ENCODE data around the gene AHCY.
"Not testable (repeated sequence)": the region's sequence is repeated elsewhere in the genome, so short reads cannot be mapped to it uniquely, and the experiment has no call there.

AHCY gene

DNA sequence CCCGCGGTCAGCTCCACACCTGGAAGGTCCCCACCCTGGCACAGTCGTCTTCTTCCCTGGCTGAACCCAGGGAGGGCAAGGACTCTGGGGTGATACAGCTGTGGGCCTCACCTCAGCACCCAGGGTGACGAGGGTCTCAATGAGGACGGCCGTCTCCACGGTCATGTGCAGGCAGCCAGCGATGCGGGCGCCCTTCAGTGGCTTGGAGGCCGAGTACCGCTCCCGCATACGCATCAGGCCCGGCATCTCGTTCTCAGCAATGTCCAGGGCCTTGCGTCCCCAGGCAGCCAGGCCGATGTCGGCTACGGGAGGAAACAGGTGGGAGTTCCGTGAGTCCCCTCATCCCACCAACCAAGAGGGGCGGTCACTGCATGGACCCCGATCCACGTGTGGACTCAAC is 7.9 kb downstream of the AHCY start:
- DNase-seq: no peak

DNA sequence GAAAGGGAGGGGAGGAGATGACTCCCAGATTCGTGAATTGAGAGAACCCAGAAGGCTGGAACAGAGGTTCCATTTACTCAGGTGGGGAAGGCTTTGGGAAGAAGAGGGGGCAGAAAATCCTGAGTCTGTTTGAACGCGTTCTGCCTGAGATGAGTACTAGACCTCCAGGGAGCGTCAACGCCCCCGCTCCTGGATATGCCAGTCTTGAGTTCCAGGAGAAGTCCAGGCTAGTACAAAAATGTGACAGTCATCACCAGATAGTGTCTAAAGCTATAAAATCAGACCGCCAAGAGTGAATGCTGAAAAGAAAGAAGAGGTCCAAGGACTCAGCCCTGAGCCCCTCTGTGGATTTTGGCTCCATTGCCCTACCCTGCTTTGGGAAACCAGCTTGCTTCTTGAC is 8.6 kb downstream of the AHCY start:
- DNase-seq: no peak

GRCh38 chr20:34293589-34293988 is 9.6 kb downstream of the AHCY start:
- no peak for DNase-seq

- no peak for DNase-seq
Observed at GRCh38 chr20:34293119-34293518, 10.0 kb downstream of the AHCY start.

DNA sequence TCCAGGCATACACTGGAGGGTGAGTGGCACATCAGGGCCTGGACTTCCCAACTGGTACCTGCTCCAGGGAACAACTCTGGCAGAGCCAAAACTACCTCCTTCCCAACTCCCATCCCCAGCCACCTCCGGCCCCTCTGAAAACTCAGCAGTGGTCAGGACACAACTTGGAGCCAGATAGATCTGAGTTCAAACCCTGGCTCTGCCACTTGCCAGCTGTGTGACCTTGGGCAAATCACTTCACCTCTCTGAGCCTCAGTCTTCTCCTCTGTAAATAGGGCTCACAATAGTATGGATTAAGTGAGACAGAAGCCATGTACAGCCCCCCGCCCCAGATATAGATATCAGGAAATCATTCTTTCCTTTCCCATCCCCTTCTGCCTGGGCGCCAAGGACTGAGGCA is 10.7 kb downstream of the AHCY start:
- no peak for DNase-seq

- no peak for DNase-seq
Observed at GRCh38 chr20:34290471-34290870, 12.7 kb downstream of the AHCY start.

DNA sequence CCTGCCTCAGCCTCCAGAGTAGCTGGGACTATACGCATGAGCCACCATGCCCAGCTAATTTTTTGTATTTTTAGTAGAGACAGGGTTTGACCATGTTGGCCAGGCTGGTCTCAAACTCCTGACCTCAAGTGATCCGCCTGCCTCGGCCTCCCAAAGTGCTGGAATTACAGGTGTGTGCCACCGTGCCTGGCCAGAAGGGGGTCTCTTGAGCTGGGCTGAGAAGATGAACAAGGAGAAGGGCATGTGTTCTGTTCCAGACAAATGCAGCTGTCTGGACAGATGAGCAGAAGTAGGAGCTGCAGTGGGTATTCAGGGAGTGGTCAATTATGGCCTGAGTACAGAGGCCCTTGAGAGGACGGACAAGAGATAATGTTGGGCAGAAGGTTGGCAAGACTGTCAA is 15.7 kb downstream of the AHCY start:
- not testable (repeated sequence) for DNase-seq

- DNase-seq: no peak
Observed at GRCh38 chr20:34285450-34285849, 17.7 kb downstream of the AHCY start.

- DNase-seq: no peak
Observed at GRCh38 chr20:34283844-34284243, 19.3 kb downstream of the AHCY start.

- no peak for DNase-seq
Observed at GRCh38 chr20:34282041-34282440, 21.1 kb downstream of the AHCY start.

DNA sequence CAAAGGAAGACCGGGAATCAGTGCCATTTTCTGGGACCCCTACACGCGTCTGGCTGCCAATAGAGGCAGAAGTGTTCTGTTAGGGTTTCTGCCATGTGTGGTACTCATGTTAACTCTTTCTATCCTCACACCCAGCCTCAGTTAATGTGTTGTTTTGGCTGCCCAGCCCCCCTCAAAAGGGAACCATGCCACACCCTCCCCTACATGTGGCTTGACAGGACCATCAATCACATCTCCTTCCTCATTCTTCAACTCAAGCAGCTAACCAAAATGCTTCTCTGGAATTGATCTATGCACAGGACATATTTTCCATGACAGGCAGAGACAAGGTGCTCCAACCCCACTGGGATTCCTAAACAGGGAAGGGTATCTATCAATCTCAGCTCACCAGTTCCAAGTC is 22.0 kb downstream of the AHCY start:
- no peak for DNase-seq

DNA sequence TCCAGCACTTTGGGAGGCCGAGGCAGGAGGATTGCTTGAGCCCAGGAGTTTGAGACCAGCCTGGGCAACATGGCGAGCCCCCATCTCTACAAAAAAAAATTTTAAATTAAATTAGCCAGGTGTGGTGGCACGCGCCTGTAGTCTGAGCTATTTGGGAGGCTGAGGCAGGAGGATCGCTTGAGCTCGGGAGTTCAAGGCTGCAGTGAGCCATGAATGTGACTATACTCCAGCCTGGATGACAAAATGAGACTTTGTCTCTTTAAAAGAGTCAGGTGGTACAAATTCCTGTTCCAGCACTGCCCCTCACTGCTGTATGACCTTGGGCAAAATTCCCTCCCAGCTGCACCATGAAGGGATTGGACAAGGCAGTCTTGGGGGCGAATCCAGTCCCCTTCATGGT is 28.5 kb downstream of the AHCY start:
- DNase-seq: no peak

DNA sequence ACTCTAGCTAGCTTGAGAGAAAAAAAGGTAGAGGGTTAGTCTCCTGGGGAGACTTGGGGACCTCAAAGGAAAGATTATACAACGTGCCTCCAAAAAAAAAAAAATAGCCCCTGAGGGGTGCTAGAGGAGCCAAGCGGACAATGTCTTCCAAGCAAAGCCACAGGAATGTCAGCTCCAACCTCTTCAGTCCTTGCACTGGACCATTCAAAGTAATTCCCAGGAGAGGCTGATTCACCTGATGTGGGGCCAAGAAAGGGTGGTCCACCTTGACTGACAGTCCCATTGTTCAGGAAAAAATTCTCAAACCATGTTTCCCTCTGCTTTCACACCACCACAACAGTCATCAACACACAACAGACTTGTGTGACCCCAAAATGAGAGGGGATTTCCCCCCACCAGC is 31.2 kb downstream of the AHCY start:
- DNase-seq: no peak

DNA sequence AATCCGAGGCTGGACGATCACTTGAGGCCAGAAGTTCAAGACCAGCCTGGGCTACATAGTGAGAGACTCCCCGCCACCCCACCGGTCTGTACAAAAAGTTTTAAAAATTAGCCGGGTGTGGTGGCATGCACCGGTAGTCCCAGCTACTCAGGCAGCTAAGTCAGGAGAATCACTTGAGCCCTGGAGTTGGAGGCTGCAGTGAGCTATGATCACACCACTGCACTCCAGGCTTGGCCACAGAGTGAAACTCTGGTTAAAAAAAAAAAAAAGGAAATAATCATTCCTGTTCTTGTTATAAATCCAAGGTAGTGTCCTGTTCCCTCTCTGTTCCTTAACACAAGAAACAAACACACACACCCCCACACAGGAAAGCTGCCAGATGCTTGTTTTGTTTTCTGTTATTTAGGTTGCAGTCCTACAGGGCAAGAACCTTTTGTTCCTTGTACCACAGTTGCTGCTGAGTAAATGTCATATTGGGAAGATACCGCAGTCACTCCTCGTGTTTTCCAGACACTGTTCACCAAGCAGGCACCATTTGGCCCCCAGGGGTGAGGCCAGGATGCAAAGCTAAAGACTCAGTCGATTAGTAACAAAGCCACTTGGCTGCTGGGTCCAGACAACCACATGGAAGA is 33.0 kb downstream of the AHCY start:
- DNase-seq: no peak

DNA sequence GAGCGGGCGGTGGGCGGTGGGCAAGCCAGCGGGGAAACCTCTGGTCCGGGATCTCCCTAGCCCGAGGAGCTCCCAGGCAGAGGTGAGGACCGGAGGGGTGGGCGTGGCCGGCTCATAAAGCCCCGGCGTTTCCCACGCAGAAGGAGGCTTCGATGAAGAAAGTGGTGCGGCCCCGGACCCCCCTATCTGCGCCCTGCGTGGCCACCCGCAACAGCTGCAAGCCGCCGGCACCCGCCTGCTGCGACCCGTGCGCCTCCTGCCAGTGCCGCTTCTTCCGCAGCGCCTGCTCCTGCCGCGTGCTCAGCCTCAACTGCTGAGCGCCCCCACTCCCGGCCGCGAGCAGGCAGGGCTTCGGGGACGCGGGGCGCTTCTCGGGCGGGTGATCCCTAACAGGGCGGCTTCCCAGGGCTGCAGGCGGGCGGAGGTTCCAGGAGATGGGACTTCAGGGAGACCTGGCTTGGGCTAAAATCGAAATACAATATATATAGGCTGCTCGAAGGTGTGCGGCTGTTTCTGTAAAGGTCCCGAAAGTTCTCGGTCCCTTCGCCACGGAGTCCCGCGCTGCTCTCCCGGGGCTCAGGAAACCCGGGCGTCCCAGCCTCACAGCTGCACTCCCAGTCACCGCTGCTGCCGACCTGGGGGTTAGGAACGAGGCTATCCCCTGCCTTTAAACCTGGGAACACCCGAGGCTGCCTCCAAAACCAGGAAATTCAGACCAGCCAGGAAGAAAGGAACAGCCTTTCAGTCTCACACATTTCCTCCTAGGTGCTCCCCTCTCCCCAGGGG is 34.1 kb downstream of the AHCY start:
- no peak for DNase-seq

- no peak for DNase-seq
Observed at GRCh38 chr20:34268145-34268544, 35.0 kb downstream of the AHCY start.

DNA sequence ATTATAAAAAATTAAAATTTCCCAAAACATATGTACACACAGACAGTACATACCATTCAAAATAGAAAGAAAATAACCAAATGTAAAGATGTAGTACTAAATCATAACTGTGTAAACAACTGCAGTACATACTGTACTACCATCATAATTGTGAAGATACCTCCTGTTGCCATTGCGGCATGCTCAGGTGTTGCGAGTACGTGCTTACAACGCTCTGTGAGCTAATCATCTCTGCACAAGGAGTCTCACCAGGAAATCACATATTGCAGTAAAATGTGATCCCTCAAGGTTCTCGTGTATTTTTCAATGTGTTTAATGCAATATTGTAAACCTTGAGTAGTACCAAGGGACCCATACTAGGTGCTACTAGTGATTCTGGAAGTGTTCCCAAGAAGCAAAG is 39.0 kb downstream of the AHCY start:
- DNase-seq: no peak

- not testable (repeated sequence) for DNase-seq
Observed at GRCh38 chr20:34263468-34263867, 39.7 kb downstream of the AHCY start.

- no peak for DNase-seq
Observed at GRCh38 chr20:34262488-34263288, 40.5 kb downstream of the AHCY start.

DNA sequence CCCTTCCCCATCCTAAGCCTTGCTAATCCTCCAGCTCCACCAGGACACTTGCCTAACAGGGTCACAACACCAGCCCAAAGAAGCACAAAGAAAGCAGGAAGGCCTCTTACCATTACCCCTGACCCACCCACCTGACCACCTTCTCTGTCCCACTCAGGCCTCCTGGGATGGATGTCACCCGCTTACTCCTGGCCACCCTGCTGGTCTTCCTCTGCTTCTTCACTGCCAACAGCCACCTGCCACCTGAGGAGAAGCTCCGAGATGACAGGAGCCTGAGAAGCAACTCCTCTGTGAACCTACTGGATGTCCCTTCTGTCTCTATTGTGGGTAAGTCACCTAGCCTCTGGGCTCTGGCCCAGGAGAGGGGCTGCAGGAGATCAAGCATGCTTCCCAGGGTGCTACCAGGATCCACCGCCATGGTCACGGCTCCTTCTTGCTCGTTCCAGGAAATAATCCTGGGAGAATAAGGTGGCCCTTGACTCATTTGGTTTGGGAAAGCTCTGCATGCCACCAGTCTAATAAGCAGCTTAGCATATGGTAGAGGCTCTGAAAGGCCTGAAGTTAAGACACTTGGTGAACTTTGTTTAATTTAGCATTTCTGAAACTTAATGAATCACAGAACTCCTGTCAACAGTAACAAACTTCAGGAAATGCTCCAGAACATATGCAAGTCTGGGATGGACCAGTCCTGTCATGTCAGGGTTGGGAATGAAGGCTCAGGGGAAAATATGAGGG is 42.8 kb downstream of the AHCY start:
- DNase-seq: no peak

GRCh38 chr20:34256629-34257124 is 46.5 kb downstream of the AHCY start:
- no peak for DNase-seq

GRCh38 chr20:34254979-34255378 is 48.2 kb downstream of the AHCY start:
- no peak for DNase-seq

Measured in DMS 273 treated with DMSO at 0.1 percent for 48 hours (cell line).